ENCODE results near the gene ADAM21.
"Not testable (repeated sequence)": the region's sequence is repeated elsewhere in the genome, so short reads cannot be mapped to it uniquely, and the experiment has no call there.

DNA sequence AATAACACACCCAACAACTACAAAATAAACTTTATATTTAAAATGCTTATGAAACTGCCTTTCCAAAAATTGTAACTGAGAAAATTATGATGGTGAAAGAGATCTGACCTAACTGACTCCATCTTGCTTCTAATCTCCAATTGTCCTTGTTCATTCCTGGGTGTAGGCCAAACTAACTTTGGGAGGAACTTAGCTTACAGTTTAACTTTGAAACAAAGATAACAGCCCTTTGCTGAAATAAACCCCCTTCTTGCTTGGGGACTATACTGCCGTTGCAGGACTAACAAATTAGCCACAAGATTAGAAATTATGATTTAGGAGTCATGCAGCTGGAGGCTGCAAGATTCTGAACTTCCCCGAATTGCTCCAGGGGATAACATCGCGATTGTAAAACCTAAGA, 45.8 kb upstream of the ADAM21 start:
- not testable (repeated sequence) for TF ChIP-seq RAD21 (CRISPR knock-in tag; IDR thresholded peaks at IDR 0.05); POLR2A (IDR thresholded peaks at IDR 0.05; ENCODE audit: insufficient read depth in 1 of 2, low read depth in 2 of 2, low read length in 2 of 2); ZNF333 (CRISPR knock-in tag; IDR thresholded peaks at IDR 0.05; ENCODE audit: borderline replicate concordance); ARNTL (CRISPR knock-in tag; IDR thresholded peaks at IDR 0.05); RBAK (CRISPR knock-in tag; IDR thresholded peaks at IDR 0.05); ZNF331 (CRISPR knock-in tag; IDR thresholded peaks at IDR 0.05)
- TF ChIP-seq, protein P1, sequence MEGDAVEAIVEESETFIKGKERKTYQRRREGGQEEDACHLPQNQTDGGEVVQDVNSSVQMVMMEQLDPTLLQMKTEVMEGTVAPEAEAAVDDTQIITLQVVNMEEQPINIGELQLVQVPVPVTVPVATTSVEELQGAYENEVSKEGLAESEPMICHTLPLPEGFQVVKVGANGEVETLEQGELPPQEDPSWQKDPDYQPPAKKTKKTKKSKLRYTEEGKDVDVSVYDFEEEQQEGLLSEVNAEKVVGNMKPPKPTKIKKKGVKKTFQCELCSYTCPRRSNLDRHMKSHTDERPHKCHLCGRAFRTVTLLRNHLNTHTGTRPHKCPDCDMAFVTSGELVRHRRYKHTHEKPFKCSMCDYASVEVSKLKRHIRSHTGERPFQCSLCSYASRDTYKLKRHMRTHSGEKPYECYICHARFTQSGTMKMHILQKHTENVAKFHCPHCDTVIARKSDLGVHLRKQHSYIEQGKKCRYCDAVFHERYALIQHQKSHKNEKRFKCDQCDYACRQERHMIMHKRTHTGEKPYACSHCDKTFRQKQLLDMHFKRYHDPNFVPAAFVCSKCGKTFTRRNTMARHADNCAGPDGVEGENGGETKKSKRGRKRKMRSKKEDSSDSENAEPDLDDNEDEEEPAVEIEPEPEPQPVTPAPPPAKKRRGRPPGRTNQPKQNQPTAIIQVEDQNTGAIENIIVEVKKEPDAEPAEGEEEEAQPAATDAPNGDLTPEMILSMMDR (CRISPR knock-in tag; IDR thresholded peaks at IDR 0.05), result not testable (repeated sequence)
- TF ChIP-seq, protein P2, sequence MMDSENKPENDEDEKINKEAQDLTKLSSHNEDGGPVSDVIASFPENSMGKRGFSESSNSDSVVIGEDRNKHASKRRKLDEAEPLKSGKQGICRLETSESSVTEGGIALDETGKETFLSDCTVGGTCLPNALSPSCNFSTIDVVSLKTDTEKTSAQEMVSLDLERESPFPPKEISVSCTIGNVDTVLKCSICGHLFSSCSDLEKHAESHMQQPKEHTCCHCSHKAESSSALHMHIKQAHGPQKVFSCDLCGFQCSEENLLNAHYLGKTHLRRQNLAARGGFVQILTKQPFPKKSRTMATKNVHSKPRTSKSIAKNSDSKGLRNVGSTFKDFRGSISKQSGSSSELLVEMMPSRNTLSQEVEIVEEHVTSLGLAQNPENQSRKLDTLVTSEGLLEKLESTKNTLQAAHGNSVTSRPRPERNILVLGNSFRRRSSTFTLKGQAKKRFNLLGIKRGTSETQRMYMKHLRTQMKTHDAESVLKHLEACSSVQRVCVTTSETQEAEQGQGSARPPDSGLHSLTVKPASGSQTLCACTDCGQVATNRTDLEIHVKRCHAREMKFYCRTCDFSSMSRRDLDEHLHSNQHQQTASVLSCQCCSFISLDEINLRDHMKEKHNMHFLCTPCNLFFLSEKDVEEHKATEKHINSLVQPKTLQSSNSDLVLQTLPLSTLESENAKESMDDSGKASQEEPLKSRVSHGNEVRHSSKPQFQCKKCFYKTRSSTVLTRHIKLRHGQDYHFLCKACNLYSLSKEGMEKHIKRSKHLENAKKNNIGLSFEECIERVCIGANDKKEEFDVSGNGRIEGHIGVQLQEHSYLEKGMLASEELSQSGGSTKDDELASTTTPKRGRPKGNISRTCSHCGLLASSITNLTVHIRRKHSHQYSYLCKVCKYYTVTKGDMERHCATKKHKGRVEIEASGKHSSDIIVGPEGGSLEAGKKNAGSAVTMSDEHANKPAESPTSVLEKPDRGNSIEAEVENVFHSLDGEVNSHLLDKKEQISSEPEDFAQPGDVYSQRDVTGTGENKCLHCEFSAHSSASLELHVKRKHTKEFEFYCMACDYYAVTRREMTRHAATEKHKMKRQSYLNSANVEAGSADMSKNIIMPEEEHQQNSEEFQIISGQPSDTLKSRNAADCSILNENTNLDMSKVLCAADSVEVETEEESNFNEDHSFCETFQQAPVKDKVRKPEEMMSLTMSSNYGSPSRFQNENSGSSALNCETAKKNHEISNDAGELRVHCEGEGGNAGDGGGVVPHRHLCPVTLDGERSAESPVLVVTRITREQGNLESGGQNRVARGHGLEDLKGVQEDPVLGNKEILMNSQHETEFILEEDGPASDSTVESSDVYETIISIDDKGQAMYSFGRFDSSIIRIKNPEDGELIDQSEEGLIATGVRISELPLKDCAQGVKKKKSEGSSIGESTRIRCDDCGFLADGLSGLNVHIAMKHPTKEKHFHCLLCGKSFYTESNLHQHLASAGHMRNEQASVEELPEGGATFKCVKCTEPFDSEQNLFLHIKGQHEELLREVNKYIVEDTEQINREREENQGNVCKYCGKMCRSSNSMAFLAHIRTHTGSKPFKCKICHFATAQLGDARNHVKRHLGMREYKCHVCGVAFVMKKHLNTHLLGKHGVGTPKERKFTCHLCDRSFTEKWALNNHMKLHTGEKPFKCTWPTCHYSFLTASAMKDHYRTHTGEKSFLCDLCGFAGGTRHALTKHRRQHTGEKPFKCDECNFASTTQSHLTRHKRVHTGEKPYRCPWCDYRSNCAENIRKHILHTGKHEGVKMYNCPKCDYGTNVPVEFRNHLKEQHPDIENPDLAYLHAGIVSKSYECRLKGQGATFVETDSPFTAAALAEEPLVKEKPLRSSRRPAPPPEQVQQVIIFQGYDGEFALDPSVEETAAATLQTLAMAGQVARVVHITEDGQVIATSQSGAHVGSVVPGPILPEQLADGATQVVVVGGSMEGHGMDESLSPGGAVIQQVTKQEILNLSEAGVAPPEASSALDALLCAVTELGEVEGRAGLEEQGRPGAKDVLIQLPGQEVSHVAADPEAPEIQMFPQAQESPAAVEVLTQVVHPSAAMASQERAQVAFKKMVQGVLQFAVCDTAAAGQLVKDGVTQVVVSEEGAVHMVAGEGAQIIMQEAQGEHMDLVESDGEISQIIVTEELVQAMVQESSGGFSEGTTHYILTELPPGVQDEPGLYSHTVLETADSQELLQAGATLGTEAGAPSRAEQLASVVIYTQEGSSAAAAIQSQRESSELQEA (CRISPR knock-in tag; IDR thresholded peaks at IDR 0.05; ENCODE audit: not compliant biosample characterization), result not testable (repeated sequence)

Measured in HepG2 (cell line).